Left colon (tissue), 2 donors: ENCODE measurements around the gene ATP5MC2. TPM values are rescaled to one million over a fixed set of nuclear protein-coding genes. Genes with fewer than 3 reads are reported as not detected.

ENCODE experiments used
- ATAC-seq: fragments of 200-7000 bp; cut with Tn5 transposase; one replicate; pipeline ENCODE4 v1.9.1; 2020; ENCODE audit warnings: mild to moderate bottlenecking, moderate library complexity
- DNase-seq, 2 donors: peaks; one replicate each; pipeline ENCODE4 v3.0.0-alpha.2; 2020
- intact Hi-C, 2 donors: fragments of 100-400 bp; cut with DNase I in 1 of 2; cut with micrococcal nuclease in 1 of 2; formaldehyde crosslinking; loops; one replicate each; pipeline versions ENCODE4 v1.11.2 to v1.14.0; 2022; cut with DNase I, micrococcal nuclease
- total RNA-seq, 2 donors: library from RNA; stranded (reverse); fragmentation: NEBNext Ultra II Directional; extraction: Animal tissue kit (Norgen Biotek cat#: 25700); gene quantifications; one replicate each; pipeline ENCODE4 v1.2.1, GENCODE V29; 2021
- donor health status: DM: no; HTN: no; CAD: no.
- donor health status: DM: yes; HTN: yes; CAD: no.

ATP5MC2 gene
- total RNA-seq, 2 donors from 2014 or later = 323 to 371 TPM

- DNase-seq (no peak), ATAC-seq (no peak)
- intact Hi-C loops = loop anchor here in 1 of 2 donors (10.0 kb wide), 1 partner anchor 49 kb away; the partner anchor contains the start of gene ATP5MC2
These were observed 50.4 kb downstream of the ATP5MC2 start for GRCh38 chr12:53625373-53625945.

GRCh38 chr12:53624956-53625355, 50.9 kb downstream of the ATP5MC2 start:
- intact Hi-C loops = loop anchor here in 1 of 2 donors (10.0 kb wide), 1 partner anchor 50 kb away; the partner anchor contains the start of gene ATP5MC2
- no peak for ATAC-seq
- no peak for DNase-seq

GRCh38 chr12:53624458-53624857, 51.4 kb downstream of the ATP5MC2 start:
- no peak for ATAC-seq
- intact Hi-C loops = loop anchor here in 1 of 2 donors (10.0 kb wide), 1 partner anchor 50 kb away; the partner anchor contains the start of gene ATP5MC2
- no peak for DNase-seq

GRCh38 chr12:53623548-53624385, 52.1 kb downstream of the ATP5MC2 start:
- DNase-seq (no peak), ATAC-seq (no peak)
- intact Hi-C loops = loop anchor here in 1 of 2 donors (10.0 kb wide), 1 partner anchor 51 kb away; the partner anchor contains the start of gene ATP5MC2

- no peak for DNase-seq
- intact Hi-C loops = loop anchor here in 1 of 2 donors (10.0 kb wide), 1 partner anchor 52 kb away; the partner anchor contains the start of gene ATP5MC2
- no peak for ATAC-seq
These were observed 53.2 kb downstream of the ATP5MC2 start for GRCh38 chr12:53622724-53623123.

- no peak for DNase-seq
- intact Hi-C loops = no loop called here
- peak; percentile 50 for ATAC-seq
These were observed 57.6 kb downstream of the ATP5MC2 start for GRCh38 chr12:53618275-53618674.

GRCh38 chr12:53617700-53618099, 58.2 kb downstream of the ATP5MC2 start:
- ATAC-seq (no peak), DNase-seq (no peak)
- intact Hi-C loops = no loop called here

GRCh38 chr12:53616950-53617349, 58.9 kb downstream of the ATP5MC2 start:
- no peak for DNase-seq
- intact Hi-C loops = no loop called here
- ATAC-seq = no peak

Other genes starting within 250 kb of the ATP5MC2 start
- gene PRR13, start 234.3 kb downstream of the ATP5MC2 start, total RNA-seq = 100 to 1,000 TPM; 447 to 662 TPM
- gene PCBP2, start 224.0 kb downstream of the ATP5MC2 start, total RNA-seq = 100 to 1,000 TPM; 586 to 592 TPM
- 1 to 10 TPM; 3.2 to 6.8 TPM for gene MAP3K12, start 176.6 kb downstream of the ATP5MC2 start, total RNA-seq
- 10 to 100 TPM; 21.3 to 22.3 TPM for gene TARBP2, start 174.8 kb downstream of the ATP5MC2 start, total RNA-seq
- gene NPFF, start 168.6 kb downstream of the ATP5MC2 start, total RNA-seq = not detected
- gene ATF7, start 49.7 kb downstream of the ATP5MC2 start, total RNA-seq = 10 to 100 TPM; 38.3 to 39.2 TPM
- 10 to 100 TPM; 65.0 to 91.0 TPM for gene CALCOCO1, start 51.4 kb upstream of the ATP5MC2 start, total RNA-seq
- gene CISTR, start 75.9 kb upstream of the ATP5MC2 start, total RNA-seq = not detected